GM21619 (cell line): ENCODE results near the gene LBP.
"Not testable (repeated sequence)": the region's sequence is repeated elsewhere in the genome, so short reads cannot be mapped to it uniquely, and the experiment has no call there.

Source experiments
- ATAC-seq: cut with Tn5 transposase; IDR thresholded peaks from one replicate; pipeline ENCODE4 v1.9.1; 2021; ENCODE audit not compliant: unreplicated experiment

Gene LBP

GRCh38 chr20:38345643-38346042 lies 639 bp upstream of the LBP start:
- no peak for ATAC-seq

- no peak for ATAC-seq
Measured at GRCh38 chr20:38346741-38347140, 459 bp downstream of the LBP start.

- no peak for ATAC-seq
Measured at GRCh38 chr20:38349856-38350255, 3.6 kb downstream of the LBP start.

- no peak for ATAC-seq
Measured at GRCh38 chr20:38350879-38351775, 4.8 kb downstream of the LBP start.

- ATAC-seq, result no peak
Measured at GRCh38 chr20:38353316-38353715, 7.0 kb downstream of the LBP start.

GRCh38 chr20:38354227-38354626 lies 7.9 kb downstream of the LBP start:
- no peak for ATAC-seq

- ATAC-seq, result no peak
Measured at GRCh38 chr20:38355161-38356012, 9.1 kb downstream of the LBP start.

- ATAC-seq, result no peak
Measured at GRCh38 chr20:38357653-38358207, 11.4 kb downstream of the LBP start.

- no peak for ATAC-seq
Measured at GRCh38 chr20:38358556-38358955, 12.3 kb downstream of the LBP start.

GRCh38 chr20:38363004-38363747 lies 16.9 kb downstream of the LBP start:
- ATAC-seq, result no peak

GRCh38 chr20:38369389-38369788 lies 23.1 kb downstream of the LBP start:
- ATAC-seq, result no peak

GRCh38 chr20:38372806-38373205 lies 26.5 kb downstream of the LBP start:
- no peak for ATAC-seq

- no peak for ATAC-seq
Measured at GRCh38 chr20:38373231-38373867, 27.1 kb downstream of the LBP start.

- no peak for ATAC-seq
Measured at GRCh38 chr20:38373898-38374297, 27.6 kb downstream of the LBP start.

- ATAC-seq, result no peak
Measured at GRCh38 chr20:38377039-38377685, 30.9 kb downstream of the LBP start.

GRCh38 chr20:38377838-38378237 lies 31.6 kb downstream of the LBP start:
- ATAC-seq, result not testable (repeated sequence)

- no peak for ATAC-seq
Measured at GRCh38 chr20:38383147-38383546, 36.9 kb downstream of the LBP start.

- ATAC-seq, result no peak
Measured at GRCh38 chr20:38386004-38386403, 39.7 kb downstream of the LBP start.

GRCh38 chr20:38386851-38387250 lies 40.6 kb downstream of the LBP start:
- no peak for ATAC-seq

- ATAC-seq, result no peak
Measured at GRCh38 chr20:38387953-38388352, 41.7 kb downstream of the LBP start.
